ENCODE measurements around the gene NRIP3.
"Not testable (repeated sequence)": the region's sequence is repeated elsewhere in the genome, so short reads cannot be mapped to it uniquely, and the experiment has no call there.

NRIP3 gene

DNA sequence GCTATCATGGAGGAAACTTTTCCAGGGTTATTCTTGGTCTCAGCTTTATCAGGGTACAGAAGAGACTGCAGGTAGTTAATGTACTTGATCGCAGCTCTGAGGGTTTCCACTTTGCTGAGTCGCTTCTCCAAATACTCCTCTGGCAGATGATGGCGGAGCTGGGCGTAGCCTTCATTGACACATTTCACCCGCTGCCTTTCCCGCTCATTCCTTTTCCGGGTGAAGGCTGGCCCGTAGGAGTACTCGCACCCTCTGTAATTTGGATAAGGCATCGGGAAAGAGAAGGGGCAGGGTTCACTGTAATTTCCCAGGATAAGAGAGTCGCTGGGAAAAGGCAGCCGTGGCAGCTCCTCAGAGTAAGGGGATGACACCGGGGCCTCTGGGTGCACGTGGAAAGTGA is 66.1 kb downstream of the NRIP3 start:
- no peak for DNase-seq
- Mint-ChIP-seq H3K9me3 (no peaks in the 10 kb centered on the region), H3K36me3 (ENCODE audit: low read depth) (no peaks in the 10 kb centered on the region), H3K4me3 (no peak overlapping the region), H3K27ac (no peak overlapping the region), H3K27me3 (peaks cover 4% of the 10 kb centered on the region), H3K4me1 (ENCODE audit: low read depth) (peaks cover 17% of the 10 kb centered on the region)

DNA sequence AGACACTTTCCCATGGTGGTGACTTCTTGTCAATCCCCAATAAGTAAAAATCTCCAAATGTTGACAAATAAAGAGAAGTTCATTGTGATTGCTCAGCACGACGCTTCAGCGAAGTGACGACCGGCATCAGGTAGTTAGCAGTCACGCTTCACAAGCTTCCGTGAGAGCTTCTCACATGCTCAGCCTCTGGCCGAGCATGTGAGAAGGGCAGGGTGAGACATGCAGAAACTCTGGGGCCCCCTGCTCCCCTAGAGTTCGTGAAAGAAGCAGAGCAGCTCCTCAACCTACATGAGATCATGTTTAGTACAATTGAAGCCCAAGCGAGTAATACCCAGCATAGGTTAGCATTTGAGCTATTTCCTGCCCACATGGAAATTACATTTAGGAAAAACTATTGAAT is 66.6 kb downstream of the NRIP3 start:
- DNase-seq = no peak
- H3K27ac Mint-ChIP-seq = peak overlapping the region; percentile 23
- H3K36me3 Mint-ChIP-seq (ENCODE audit: low read depth) = no peaks in the 10 kb centered on the region
- no peaks in the 10 kb centered on the region for H3K9me3 Mint-ChIP-seq
- H3K27me3 Mint-ChIP-seq = peaks cover 4% of the 10 kb centered on the region
- H3K4me1 Mint-ChIP-seq (ENCODE audit: low read depth) = peaks cover 17% of the 10 kb centered on the region
- no peak overlapping the region for H3K4me3 Mint-ChIP-seq

DNA sequence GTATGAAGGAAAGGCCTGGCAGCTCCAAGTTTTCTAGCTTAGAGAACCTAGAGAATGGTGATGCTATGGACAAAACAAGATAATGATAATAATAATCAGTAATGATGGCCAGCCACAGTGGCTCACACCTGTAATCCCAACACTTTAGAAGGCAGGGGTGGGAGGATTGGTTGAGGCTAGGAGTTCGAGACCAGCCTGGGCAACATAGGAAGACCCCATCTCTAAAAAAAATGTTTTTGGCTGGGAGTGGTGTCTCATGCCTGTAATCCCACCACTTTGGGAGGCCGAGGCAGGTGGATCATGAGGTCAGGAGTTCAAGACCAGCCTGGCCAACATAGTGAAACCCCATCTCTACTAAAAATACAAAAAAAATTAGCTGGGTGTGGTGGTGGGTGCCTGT is 68.0 kb downstream of the NRIP3 start:
- not testable (repeated sequence) for H3K36me3 Mint-ChIP-seq (ENCODE audit: low read depth); DNase-seq; H3K27ac Mint-ChIP-seq; H3K9me3 Mint-ChIP-seq; H3K27me3 Mint-ChIP-seq; H3K4me3 Mint-ChIP-seq
- H3K4me1 Mint-ChIP-seq (ENCODE audit: low read depth) = peaks cover 17% of the 10 kb centered on the region

DNA sequence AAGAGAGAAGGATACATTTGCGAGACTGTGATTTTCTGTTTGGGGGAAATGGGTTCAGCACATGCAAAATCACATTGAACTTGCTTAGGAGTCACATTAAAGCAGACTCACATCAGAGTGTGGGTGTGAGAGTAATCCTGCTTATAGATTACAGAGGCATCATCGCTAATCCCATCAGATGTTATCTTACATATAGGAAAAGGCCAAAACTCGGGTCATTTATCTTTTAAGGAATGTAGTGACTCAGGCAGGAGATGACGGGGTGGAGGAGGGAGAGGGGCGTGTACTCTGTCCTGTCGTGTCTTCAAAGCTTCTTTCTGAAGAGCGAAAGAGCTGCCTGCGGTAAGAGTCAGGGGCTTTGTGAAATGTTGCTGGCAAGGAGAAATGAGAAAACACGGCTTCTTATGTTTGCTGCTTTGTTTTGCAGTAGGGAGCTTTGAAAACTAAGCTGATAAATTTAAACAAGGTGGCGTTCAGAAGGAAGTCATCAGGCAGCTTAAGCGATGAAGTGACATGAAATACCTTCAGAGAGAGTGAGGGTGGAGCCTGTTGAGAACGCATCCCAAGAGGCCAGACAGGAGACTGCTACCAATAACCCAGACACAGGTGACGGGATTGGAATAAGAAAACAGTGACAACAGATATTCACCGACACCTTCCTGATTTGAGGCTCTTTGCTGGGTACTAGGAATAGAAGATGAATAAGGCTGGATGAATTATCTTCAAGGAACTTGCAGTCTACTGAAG is 68.9 kb downstream of the NRIP3 start:
- Mint-ChIP-seq H3K27me3 (peaks cover 4% of the 10 kb centered on the region), H3K4me3 (no peak overlapping the region), H3K36me3 (ENCODE audit: low read depth) (no peaks in the 10 kb centered on the region), H3K4me1 (ENCODE audit: low read depth) (peaks cover 17% of the 10 kb centered on the region), H3K27ac (no peak overlapping the region), H3K9me3 (no peaks in the 10 kb centered on the region)
- no peak for DNase-seq

DNA sequence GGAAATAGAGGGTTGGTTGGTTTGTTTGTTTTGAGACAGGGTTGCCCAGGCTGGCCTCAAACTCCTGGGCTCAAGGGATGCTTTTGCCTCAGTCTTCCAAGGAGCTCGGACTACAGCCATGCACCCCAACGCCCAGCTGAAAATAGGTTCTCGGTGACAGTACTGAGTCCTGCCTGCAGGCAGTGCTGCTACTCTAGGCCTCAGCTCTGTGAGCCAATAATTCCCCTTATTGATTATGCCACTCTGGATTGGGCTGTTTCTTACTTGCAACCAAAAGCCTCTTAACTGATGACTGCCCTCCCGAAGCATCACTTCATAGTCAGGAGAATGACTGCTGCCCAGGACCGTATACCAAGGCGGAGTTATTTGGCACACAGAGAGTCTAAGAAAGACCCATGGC is 69.9 kb downstream of the NRIP3 start:
- no peak overlapping the region for H3K4me3 Mint-ChIP-seq
- no peak overlapping the region for H3K27ac Mint-ChIP-seq
- no peaks in the 10 kb centered on the region for H3K9me3 Mint-ChIP-seq
- peaks cover 4% of the 10 kb centered on the region for H3K27me3 Mint-ChIP-seq
- peaks cover 17% of the 10 kb centered on the region for H3K4me1 Mint-ChIP-seq (ENCODE audit: low read depth)
- no peak for DNase-seq
- no peaks in the 10 kb centered on the region for H3K36me3 Mint-ChIP-seq (ENCODE audit: low read depth)

DNA sequence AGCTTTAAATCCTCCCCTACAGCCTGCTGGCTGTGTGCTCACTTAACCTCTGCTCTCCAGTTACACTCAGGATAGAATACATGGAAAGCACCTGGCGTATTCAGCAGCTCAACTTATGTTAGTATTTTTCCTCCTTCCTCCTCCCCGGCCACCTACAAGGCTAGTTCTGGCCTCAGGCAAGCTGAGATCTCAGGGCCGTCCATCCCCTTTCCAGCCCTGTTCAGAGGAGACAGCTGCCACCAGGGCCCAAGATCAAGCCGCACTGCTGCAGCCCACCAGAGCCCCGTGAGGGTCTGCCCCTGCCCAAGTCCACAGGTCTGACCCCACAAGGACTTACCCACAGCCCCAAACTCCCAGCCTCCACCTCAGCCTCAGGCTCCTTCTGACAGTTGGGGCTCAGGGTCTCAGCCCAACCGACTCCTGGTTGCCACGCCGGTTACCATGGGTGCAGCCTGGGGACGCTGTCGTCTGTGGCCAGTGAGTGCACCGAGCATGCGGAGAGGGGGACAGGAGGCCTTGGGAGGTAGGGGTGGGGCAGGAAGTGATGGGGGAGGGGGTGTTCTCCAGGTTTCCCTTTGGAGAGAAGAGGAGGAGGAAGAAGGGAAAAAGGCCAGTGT is 71.1 kb downstream of the NRIP3 start, which contains the start of gene C11orf16:
Gene C11orf16 (minus strand): TSS at position 384 of the 617 bp plus-strand sequence. CDS start 639 bp downstream, outside the sequence.
- H3K36me3 Mint-ChIP-seq (ENCODE audit: low read depth) = no peaks in the 10 kb centered on the region
- H3K27ac Mint-ChIP-seq = no peak within 1 kb of the TSS
- DNase-seq = no peak
- H3K27me3 Mint-ChIP-seq = no peaks in the 10 kb centered on the region
- no peaks in the 10 kb centered on the region for H3K9me3 Mint-ChIP-seq
- H3K4me3 Mint-ChIP-seq = no peak within 1 kb of the TSS
- H3K4me1 Mint-ChIP-seq (ENCODE audit: low read depth) = peaks cover 16% of the 10 kb centered on the region

Data from activated T-cell treated with anti-CD3 and anti-CD28 coated beads, Interleukin-2, amount 50 U/mL, for 24 hours (primary cell).